PC-9 (cell line): ENCODE data around the gene CPOX. TPM values are rescaled to one million over a fixed set of nuclear protein-coding genes. Genes with fewer than 3 reads are reported as not detected.
A peak's percentile ranks its signal among the peaks of the same experiment; 100 is the strongest.

Experiments
- BruUV-seq: library from RNA; stranded (reverse); fragments of 400-500 nt; replicated peaks from 2 replicates; lab custom pipeline; 2021; lab: Mats Ljungman, UMichigan
- CTCF ChIA-PET: fragments of 300-600 bp; sonication (Branson Sonifier 250); formaldehyde crosslinking; loops from one replicate; lab custom pipeline; 2022; ENCODE audit warnings: antibody characterized with exemption; lab: Charles Lee
- POLR2A ChIA-PET: fragments of 300-600 bp; sonication (Branson Sonifier 250); formaldehyde crosslinking; loops from one replicate; lab custom pipeline; 2022; ENCODE audit warnings: antibody characterized with exemption; ENCODE audit not compliant: unreplicated experiment; lab: Charles Lee
- DNase-seq, 2 experiments: peaks; one replicate each; pipeline versions ENCODE4 v3.0.0 to v3.0.0-alpha.2; 2015 to 2022; ENCODE audit warnings: mixed read lengths in 1 of 2
- H2AFZ ChIP-seq: fragments of 200-600 bp; sonication (generic); 2 replicates; pipeline ENCODE4 v1.8.1; 2017; ENCODE audit warnings: antibody characterized with exemption
- H3F3A ChIP-seq: fragments of 200-600 bp; sonication (generic); 2 replicates; pipeline ENCODE4 v1.8.1; 2017; ENCODE audit warnings: antibody characterized with exemption, mild to moderate bottlenecking, low read depth; ENCODE audit not compliant: insufficient read depth
- H3K27ac ChIP-seq: fragments of 200-600 bp; sonication (generic); 2 replicates; pipeline ENCODE4 v1.6.1; 2016; ENCODE audit warnings: mixed run types
- H3K27me3 ChIP-seq: fragments of 200-600 bp; sonication (generic); 2 replicates; pipeline ENCODE4 v1.6.1; 2016; ENCODE audit warnings: low read depth, mixed run types; ENCODE audit not compliant: insufficient read depth
- H3K36me3 ChIP-seq: fragments of 200-600 bp; sonication (generic); 2 replicates; pipeline ENCODE4 v1.6.1; 2016; ENCODE audit warnings: low read depth, mixed run types
- H3K4me1 ChIP-seq: fragments of 200-600 bp; sonication (generic); replicated peaks from 2 replicates; pipeline ENCODE4 v1.6.1; 2016; ENCODE audit warnings: mixed run types; ENCODE audit not compliant: insufficient read depth
- H3K4me2 ChIP-seq: fragments of 200-600 bp; sonication (generic); 2 replicates; pipeline ENCODE4 v1.6.1; 2017; ENCODE audit warnings: mixed run types
- H3K4me3 ChIP-seq: fragments of 200-600 bp; sonication (generic); 2 replicates; pipeline ENCODE4 v1.6.1; 2016; ENCODE audit warnings: mixed run types
- H3K79me2 ChIP-seq: fragments of 200-600 bp; sonication (generic); 2 replicates; pipeline ENCODE4 v1.6.1; 2017; ENCODE audit warnings: low read depth, mixed run types
- H3K9me2 ChIP-seq: fragments of 200-600 bp; sonication (generic); 2 replicates; pipeline ENCODE4 v1.8.1; 2017; ENCODE audit warnings: mild to moderate bottlenecking; ENCODE audit not compliant: insufficient read depth
- H3K9me3 ChIP-seq: fragments of 200-600 bp; sonication (generic); 2 replicates; pipeline ENCODE4 v1.8.1; 2016; ENCODE audit warnings: low read depth; ENCODE audit not compliant: insufficient read depth
- H4K20me1 ChIP-seq: fragments of 200-600 bp; sonication (generic); 2 replicates; pipeline ENCODE4 v1.8.1; 2017; ENCODE audit not compliant: insufficient read depth
- EZH2 ChIP-seq: fragments of 200-600 bp; sonication (generic); IDR thresholded peaks from 2 replicates; pipeline ENCODE4 v1.8.0; 2017; ENCODE audit warnings: antibody characterized with exemption, low read depth
- intact Hi-C: fragments of 100-400 bp; cut with micrococcal nuclease; formaldehyde crosslinking; loops from one replicate; pipeline ENCODE4 v1.10.0; 2022; ENCODE audit not compliant: unreplicated experiment
- total RNA-seq: library from RNA; stranded (reverse); gene quantifications from 2 replicates; pipeline ENCODE4 v1.2.3, GENCODE V29; 2021
- TF ChIP-seq, protein P1 (sequence below): fragments of 200-600 bp; sonication (generic); conservative IDR thresholded peaks from 2 replicates; pipeline ENCODE4 v1.6.1; 2017; ENCODE audit warnings: mixed run types, antibody characterized with exemption, mild to moderate bottlenecking, moderate library complexity

CPOX gene
- total RNA-seq, 1 experiment from 2014 or later: 30.4 TPM

DNA sequence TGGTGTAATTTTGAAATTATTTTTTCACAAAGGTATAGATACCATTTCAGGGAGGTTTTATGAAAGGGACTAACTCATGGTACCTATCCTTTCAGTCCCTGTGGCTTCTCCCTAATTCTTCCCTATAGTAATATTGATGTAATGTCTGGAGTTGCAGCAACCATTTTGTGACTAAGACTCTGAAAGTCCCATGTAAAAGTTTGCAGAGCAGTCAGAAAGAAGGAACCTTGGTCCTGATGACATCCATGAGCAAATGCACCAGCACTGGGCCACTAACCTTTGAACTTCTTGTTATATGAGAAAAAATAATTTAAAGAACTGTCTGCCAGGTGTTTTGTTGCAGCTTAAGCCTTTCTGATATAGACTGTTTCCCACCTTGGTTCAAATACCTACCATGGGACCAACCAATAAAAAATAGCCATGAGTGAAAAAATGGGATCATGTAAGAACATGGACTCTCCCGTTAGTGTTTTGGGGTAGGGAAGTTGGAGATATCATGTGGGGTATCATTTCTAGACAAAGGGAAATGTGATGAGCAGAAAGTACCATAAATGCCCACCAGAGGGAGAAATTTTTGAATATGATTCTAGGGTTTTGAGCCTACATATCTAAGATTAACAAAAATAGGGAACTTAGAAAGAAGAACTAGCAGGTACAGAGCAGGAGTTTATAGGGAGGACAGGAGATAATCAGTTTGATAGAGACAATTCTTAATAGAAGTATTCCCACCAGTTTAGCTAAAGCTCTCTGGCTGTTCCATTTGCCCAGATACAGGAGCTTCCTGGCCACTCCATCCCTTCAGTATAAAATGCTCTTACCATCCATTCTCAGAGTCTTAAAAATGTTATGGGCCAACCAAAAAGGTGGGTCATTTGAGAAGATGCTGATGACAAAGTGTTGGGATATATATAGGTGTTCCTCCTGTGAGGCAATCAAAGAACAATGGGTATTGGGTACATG lies 3.4 kb upstream of the CPOX start:
- Histone ChIP-seq H4K20me1 (no peaks in the 10 kb centered on the region), H2AFZ (no peak overlapping the region), H3K9me2 (no peaks in the 10 kb centered on the region), H3K36me3 (no peaks in the 10 kb centered on the region), H3K9me3 (no peaks in the 10 kb centered on the region), H3K27me3 (no peaks in the 10 kb centered on the region), H3K4me3 (no peak overlapping the region), H3F3A (0 out of 2 replicates have a peak, but pooled peaks cover 7% of the 10 kb centered on the region), H3K27ac (no peak overlapping the region), H3K79me2 (peaks cover 11% of the 10 kb centered on the region), H3K4me2 (no peak overlapping the region), H3K4me1 (peaks cover 8% of the 10 kb centered on the region)
- ChIA-PET CTCF (interaction anchor here (0.6 to 1.2 kb wide), 5 partner anchors 15 to 1152 kb away, joined by 3 to 5 read pairs (median 3); no protein-coding TSS in a partner anchor), POLR2A (no interaction called here)
- TF ChIP-seq, protein P1, sequence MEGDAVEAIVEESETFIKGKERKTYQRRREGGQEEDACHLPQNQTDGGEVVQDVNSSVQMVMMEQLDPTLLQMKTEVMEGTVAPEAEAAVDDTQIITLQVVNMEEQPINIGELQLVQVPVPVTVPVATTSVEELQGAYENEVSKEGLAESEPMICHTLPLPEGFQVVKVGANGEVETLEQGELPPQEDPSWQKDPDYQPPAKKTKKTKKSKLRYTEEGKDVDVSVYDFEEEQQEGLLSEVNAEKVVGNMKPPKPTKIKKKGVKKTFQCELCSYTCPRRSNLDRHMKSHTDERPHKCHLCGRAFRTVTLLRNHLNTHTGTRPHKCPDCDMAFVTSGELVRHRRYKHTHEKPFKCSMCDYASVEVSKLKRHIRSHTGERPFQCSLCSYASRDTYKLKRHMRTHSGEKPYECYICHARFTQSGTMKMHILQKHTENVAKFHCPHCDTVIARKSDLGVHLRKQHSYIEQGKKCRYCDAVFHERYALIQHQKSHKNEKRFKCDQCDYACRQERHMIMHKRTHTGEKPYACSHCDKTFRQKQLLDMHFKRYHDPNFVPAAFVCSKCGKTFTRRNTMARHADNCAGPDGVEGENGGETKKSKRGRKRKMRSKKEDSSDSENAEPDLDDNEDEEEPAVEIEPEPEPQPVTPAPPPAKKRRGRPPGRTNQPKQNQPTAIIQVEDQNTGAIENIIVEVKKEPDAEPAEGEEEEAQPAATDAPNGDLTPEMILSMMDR: peak; percentile 98
- no peak for TF ChIP-seq EZH2
- intact Hi-C loops: loop anchor here (5.0 kb wide), 1 partner anchor 135 kb away; no protein-coding TSS in a partner anchor
- DNase-seq: peak in 1 of 2 experiments; percentile 53
- BruUV-seq: no TSS peak

DNA sequence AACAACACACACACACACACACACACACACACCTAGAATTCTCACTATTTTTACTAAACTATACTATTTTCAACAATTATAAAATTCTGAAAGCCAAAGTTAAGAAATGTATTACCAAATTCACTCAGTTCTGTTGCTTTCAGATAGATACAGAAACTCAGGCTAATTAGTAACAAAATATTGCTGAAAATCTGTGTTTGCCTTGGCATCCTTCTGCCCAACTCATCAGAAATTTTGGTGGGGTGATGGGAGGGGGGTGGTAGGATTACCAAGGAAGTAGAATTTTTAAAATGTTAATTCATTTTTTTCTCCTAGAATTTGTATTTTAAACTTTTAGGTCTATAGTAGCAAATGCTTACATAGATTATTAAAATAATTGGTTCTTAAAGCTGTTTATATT lies 2.7 kb upstream of the CPOX start:
- TF ChIP-seq, protein P1: no peak
- no peak for TF ChIP-seq EZH2
- intact Hi-C loops: loop anchor here (5.0 kb wide), 1 partner anchor 136 kb away; no protein-coding TSS in a partner anchor

GRCh38 chr3:98594628-98595324 lies 1.4 kb upstream of the CPOX start:
- H2AFZ ChIP-seq: no peak overlapping the region
- TF ChIP-seq, protein P1: no peak
- no peak for TF ChIP-seq EZH2
- peaks cover 12% of the 10 kb centered on the region for H3K4me1 ChIP-seq
- H3K79me2 ChIP-seq: peaks cover 16% of the 10 kb centered on the region
- H3K27me3 ChIP-seq: no peaks in the 10 kb centered on the region
- ChIA-PET CTCF (interaction anchor here (0.6 to 0.7 kb wide), 2 partner anchors 9 to 248 kb away, joined by 3 read pairs; no protein-coding TSS in a partner anchor), POLR2A (no interaction called here)
- no peak overlapping the region for H3K4me2 ChIP-seq
- H3F3A ChIP-seq: 0 out of 2 replicates have a peak, but pooled peaks cover 7% of the 10 kb centered on the region
- no peaks in the 10 kb centered on the region for H4K20me1 ChIP-seq
- H3K9me3 ChIP-seq: no peaks in the 10 kb centered on the region
- H3K9me2 ChIP-seq: no peaks in the 10 kb centered on the region
- no TSS peak for BruUV-seq
- peaks cover 4% of the 10 kb centered on the region; the same call in 1 of the 2 replicates for H3K36me3 ChIP-seq
- no peak overlapping the region for H3K4me3 ChIP-seq
- intact Hi-C loops: loop anchor here (5.0 kb wide), 2 partner anchors 138 to 308 kb away; partner anchors contain the start of gene DCBLD2
- no peak for DNase-seq
- H3K27ac ChIP-seq: no peak overlapping the region

More for the DNA sequence above, 2.7 kb upstream of the CPOX start:
- Histone ChIP-seq H3K9me2 (no peaks in the 10 kb centered on the region), H3K4me3 (no peak overlapping the region), H3K27me3 (no peaks in the 10 kb centered on the region), H3K9me3 (no peaks in the 10 kb centered on the region), H3K36me3 (no peaks in the 10 kb centered on the region), H3K79me2 (peaks cover 16% of the 10 kb centered on the region), H3K4me1 (peaks cover 12% of the 10 kb centered on the region), H4K20me1 (no peaks in the 10 kb centered on the region), H3K4me2 (no peak overlapping the region), H3F3A (0 out of 2 replicates have a peak, but pooled peaks cover 7% of the 10 kb centered on the region), H3K27ac (no peak overlapping the region), H2AFZ (no peak overlapping the region)
- ChIA-PET POLR2A (no interaction called here), CTCF (interaction anchor here (0.6 to 1.1 kb wide), 4 partner anchors 16 to 1001 kb away, joined by 3 to 5 read pairs (median 3); no protein-coding TSS in a partner anchor)
- DNase-seq: no peak
- no TSS peak for BruUV-seq
